ENCODE data around the gene PTPRD. TPM values are rescaled to one million over a fixed set of nuclear protein-coding genes. Genes with fewer than 3 reads are reported as not detected.
A peak's percentile ranks its signal among the peaks of the same experiment; 100 is the strongest.

The PTPRD gene
- total RNA-seq, 1 experiment from 2014 or later: 69.6 TPM

GRCh38 chr9:10339152-10339551 lies 273.6 kb downstream of the PTPRD start:
- Mint-ChIP-seq H3K4me3 (peak overlapping the region; percentile 29), H3K27me3 (ENCODE audit: low read depth) (peaks cover 35% of the 10 kb centered on the region), H3K9me3 (peaks cover 10% of the 10 kb centered on the region), H3K27ac (no peak overlapping the region), H3K4me1 (peaks cover 44% of the 10 kb centered on the region), H3K36me3 (no peaks in the 10 kb centered on the region; the same call in 1 of the 2 replicates)
- DNase-seq (ENCODE audit: low spot score): no peak
- peak; percentile 35; the same call in 1 of the 2 replicates for TF ChIP-seq FOXP4 (CRISPR knock-in tag; IDR thresholded peaks at IDR 0.05)
- TF ChIP-seq MXD4 (CRISPR knock-in tag; IDR thresholded peaks at IDR 0.05; ENCODE audit: borderline replicate concordance): no peak
- CTCF ChIA-PET: no interaction called here
- peak; percentile 65 for ATAC-seq
- POLR2A ChIA-PET: no interaction called here

GRCh38 chr9:10331157-10331556 lies 281.6 kb downstream of the PTPRD start:
- Mint-ChIP-seq H3K9me3 (no peaks in the 10 kb centered on the region), H3K27ac (no peak overlapping the region), H3K4me3 (no peak overlapping the region), H3K27me3 (ENCODE audit: low read depth) (no peaks in the 10 kb centered on the region), H3K36me3 (no peaks in the 10 kb centered on the region), H3K4me1 (peaks cover 41% of the 10 kb centered on the region)
- POLR2A ChIA-PET: no interaction called here
- CTCF ChIA-PET: no interaction called here
- no peak for TF ChIP-seq ATF3 (CRISPR knock-in tag; conservative IDR thresholded peaks at IDR 0.05)
- no peak for TF ChIP-seq ZNF121 (CRISPR knock-in tag; IDR thresholded peaks at IDR 0.05)
- TF ChIP-seq ZNF425 (CRISPR knock-in tag; conservative IDR thresholded peaks at IDR 0.05): no peak
- TF ChIP-seq NFATC4 (CRISPR knock-in tag; IDR thresholded peaks at IDR 0.05): no peak
- TF ChIP-seq FOXK1 (CRISPR knock-in tag; IDR thresholded peaks at IDR 0.05): no peak
- TF ChIP-seq ZNF281 (CRISPR knock-in tag; IDR thresholded peaks at IDR 0.05): no peak
- TF ChIP-seq ZNF396 (CRISPR knock-in tag; IDR thresholded peaks at IDR 0.05; ENCODE audit: borderline replicate concordance): no peak
- TF ChIP-seq GTF2I (CRISPR knock-in tag; conservative IDR thresholded peaks at IDR 0.05): no peak
- TF ChIP-seq NR3C1 (CRISPR knock-in tag; conservative IDR thresholded peaks at IDR 0.05; ENCODE audit: low read depth): no peak
- TF ChIP-seq TEAD1 (CRISPR knock-in tag; IDR thresholded peaks at IDR 0.05): no peak
- no peak for ATAC-seq
- DNase-seq (ENCODE audit: low spot score): no peak

- no peak for TF ChIP-seq NR3C1 (CRISPR knock-in tag; conservative IDR thresholded peaks at IDR 0.05; ENCODE audit: low read depth)
- H3K4me1 Mint-ChIP-seq: no peaks in the 10 kb centered on the region
- no peaks in the 10 kb centered on the region; the same call in 1 of the 2 replicates for H3K9me3 Mint-ChIP-seq
- H3K4me3 Mint-ChIP-seq: no peak overlapping the region
- no peaks in the 10 kb centered on the region for H3K27me3 Mint-ChIP-seq (ENCODE audit: low read depth)
- ChIA-PET CTCF (interaction anchor here (1.5 kb wide), 1 partner anchor 13 kb away, joined by 5 read pairs; no protein-coding TSS in a partner anchor), POLR2A (interaction anchor here (0.5 kb wide), 1 partner anchor 100 kb away, joined by 5 read pairs; no protein-coding TSS in a partner anchor)
- ATAC-seq (no peak), DNase-seq (ENCODE audit: low spot score) (no peak)
- no peaks in the 10 kb centered on the region for H3K36me3 Mint-ChIP-seq
- H3K27ac Mint-ChIP-seq: no peak overlapping the region
Measured at GRCh38 chr9:10282084-10282483, 330.7 kb downstream of the PTPRD start.

- Mint-ChIP-seq H3K9me3 (no peaks in the 10 kb centered on the region; the same call in 1 of the 2 replicates), H3K4me1 (peaks cover 12% of the 10 kb centered on the region), H3K27me3 (ENCODE audit: low read depth) (no peaks in the 10 kb centered on the region), H3K27ac (no peak overlapping the region), H3K36me3 (no peaks in the 10 kb centered on the region), H3K4me3 (no peak overlapping the region)
- ChIA-PET POLR2A (no interaction called here), CTCF (interaction anchor here (1.6 kb wide), 1 partner anchor 229 kb away, joined by 4 read pairs; no protein-coding TSS in a partner anchor)
- ATAC-seq (no peak), DNase-seq (ENCODE audit: low spot score) (no peak)
- TF ChIP-seq ZNF425 (CRISPR knock-in tag; conservative IDR thresholded peaks at IDR 0.05) (no peak), ZNF138 (CRISPR knock-in tag; conservative IDR thresholded peaks at IDR 0.05) (no peak), ZNF317 (CRISPR knock-in tag; IDR thresholded peaks at IDR 0.05; ENCODE audit: borderline replicate concordance, low read depth) (no peak), JAZF1 (CRISPR knock-in tag; IDR thresholded peaks at IDR 0.05) (no peak), NFYB (CRISPR knock-in tag; conservative IDR thresholded peaks at IDR 0.05; ENCODE audit: low read depth) (no peak), ETV6 (CRISPR knock-in tag; IDR thresholded peaks at IDR 0.05) (no peak)
Measured at GRCh38 chr9:10274988-10275387, 337.8 kb downstream of the PTPRD start.
